ENCODE results near the gene CALY.

Gene CALY

DNA sequence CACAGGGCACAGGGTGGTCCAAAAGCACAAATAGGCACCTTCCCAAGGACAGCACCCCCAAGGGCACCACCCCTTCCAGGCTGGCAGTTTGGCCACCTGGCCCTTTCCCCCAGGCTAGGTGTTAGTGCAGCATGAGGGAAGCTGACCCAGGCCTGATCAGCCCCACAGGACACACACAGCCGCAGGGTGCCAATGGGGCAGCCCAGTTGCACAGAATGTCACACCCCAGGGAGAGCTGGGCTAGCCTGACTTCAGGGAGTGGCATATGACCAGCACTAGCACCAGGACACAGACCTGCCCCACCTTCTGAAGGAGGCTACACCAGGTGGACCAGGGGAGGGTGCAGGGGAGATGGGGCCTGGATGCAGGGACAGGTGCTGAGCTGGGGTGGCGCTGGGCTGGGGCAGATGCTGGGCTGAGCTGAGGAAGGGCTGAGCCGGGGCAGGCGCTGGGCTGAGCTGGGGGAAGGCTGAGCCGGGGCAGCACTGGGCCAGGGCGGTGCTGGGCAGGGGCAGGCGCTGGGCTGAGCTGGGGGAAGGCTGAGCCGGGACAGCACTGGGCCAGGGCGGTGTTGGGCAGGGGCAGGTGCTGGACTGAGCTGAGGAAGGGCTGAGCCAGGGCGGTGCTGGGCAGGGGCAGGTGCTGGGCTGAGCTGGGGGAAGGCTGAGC, 56.2 kb downstream of the CALY start:
- no peak for DNase-seq (ENCODE audit: low read depth in 1 of 2, low spot score in 1 of 2)
- Histone ChIP-seq H3K27ac (replicated peaks) (peak overlapping the region; percentile 90), H3K27me3 (ENCODE audit: insufficient read depth, poor library complexity, severe bottlenecking) (no peaks in the 10 kb centered on the region), H3K4me3 (replicated peaks; ENCODE audit: insufficient read depth, low read length) (no peak overlapping the region)
- TF ChIP-seq, protein P1, sequence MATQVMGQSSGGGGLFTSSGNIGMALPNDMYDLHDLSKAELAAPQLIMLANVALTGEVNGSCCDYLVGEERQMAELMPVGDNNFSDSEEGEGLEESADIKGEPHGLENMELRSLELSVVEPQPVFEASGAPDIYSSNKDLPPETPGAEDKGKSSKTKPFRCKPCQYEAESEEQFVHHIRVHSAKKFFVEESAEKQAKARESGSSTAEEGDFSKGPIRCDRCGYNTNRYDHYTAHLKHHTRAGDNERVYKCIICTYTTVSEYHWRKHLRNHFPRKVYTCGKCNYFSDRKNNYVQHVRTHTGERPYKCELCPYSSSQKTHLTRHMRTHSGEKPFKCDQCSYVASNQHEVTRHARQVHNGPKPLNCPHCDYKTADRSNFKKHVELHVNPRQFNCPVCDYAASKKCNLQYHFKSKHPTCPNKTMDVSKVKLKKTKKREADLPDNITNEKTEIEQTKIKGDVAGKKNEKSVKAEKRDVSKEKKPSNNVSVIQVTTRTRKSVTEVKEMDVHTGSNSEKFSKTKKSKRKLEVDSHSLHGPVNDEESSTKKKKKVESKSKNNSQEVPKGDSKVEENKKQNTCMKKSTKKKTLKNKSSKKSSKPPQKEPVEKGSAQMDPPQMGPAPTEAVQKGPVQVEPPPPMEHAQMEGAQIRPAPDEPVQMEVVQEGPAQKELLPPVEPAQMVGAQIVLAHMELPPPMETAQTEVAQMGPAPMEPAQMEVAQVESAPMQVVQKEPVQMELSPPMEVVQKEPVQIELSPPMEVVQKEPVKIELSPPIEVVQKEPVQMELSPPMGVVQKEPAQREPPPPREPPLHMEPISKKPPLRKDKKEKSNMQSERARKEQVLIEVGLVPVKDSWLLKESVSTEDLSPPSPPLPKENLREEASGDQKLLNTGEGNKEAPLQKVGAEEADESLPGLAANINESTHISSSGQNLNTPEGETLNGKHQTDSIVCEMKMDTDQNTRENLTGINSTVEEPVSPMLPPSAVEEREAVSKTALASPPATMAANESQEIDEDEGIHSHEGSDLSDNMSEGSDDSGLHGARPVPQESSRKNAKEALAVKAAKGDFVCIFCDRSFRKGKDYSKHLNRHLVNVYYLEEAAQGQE (IDR thresholded peaks at IDR 0.05; ENCODE audit: insufficient replicate concordance, low read depth): no peak
- TF ChIP-seq, protein P2, sequence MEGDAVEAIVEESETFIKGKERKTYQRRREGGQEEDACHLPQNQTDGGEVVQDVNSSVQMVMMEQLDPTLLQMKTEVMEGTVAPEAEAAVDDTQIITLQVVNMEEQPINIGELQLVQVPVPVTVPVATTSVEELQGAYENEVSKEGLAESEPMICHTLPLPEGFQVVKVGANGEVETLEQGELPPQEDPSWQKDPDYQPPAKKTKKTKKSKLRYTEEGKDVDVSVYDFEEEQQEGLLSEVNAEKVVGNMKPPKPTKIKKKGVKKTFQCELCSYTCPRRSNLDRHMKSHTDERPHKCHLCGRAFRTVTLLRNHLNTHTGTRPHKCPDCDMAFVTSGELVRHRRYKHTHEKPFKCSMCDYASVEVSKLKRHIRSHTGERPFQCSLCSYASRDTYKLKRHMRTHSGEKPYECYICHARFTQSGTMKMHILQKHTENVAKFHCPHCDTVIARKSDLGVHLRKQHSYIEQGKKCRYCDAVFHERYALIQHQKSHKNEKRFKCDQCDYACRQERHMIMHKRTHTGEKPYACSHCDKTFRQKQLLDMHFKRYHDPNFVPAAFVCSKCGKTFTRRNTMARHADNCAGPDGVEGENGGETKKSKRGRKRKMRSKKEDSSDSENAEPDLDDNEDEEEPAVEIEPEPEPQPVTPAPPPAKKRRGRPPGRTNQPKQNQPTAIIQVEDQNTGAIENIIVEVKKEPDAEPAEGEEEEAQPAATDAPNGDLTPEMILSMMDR (IDR thresholded peaks at IDR 0.05; ENCODE audit: insufficient read depth, low read length): no peak

DNA sequence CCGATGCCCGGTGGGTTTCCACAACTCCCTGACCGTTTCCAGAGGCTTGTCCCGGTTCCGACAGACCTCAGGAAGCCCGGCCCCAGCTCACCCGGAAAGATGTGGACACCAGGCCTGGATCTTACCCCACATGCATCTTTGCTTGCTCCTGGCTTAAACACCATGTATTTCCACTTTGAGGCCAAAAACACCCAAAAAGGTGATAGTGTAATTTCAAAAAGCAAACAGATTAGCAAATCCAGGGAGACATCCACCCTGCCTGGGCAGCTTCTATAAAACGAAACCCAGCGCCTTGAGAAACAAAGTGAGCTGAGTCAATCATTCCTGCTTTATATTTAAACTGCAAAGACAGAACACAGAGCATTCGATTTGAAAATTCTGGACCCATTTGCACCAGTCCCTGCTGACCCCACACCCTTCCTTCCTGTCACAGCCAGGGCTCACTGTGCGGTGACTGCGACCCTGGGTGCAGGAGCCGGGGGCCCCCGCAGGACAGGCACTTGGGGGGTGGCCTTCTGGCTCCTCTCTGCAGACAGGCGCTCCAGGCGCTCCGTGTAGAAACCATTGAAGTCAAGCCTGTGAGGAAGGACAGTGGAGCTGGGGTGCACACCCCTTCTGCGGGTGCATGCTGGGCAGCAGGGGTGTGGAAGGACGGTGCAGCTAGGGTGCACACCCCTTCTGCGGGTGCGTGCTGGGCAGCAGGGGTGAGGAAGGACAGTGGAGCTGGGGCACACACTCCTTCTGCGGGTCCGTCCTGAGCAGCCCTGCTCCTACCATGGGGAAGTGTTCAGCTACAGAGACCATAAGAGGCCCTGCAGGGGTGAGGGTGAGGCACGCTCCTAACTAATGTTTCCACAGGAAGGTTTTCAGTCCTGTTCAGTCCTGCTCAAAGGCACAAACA, 57.1 kb downstream of the CALY start:
- TF ChIP-seq GABPA (IDR thresholded peaks at IDR 0.05; ENCODE audit: low read depth) (no peak), SPI1 (IDR thresholded peaks at IDR 0.05; ENCODE audit: borderline replicate concordance, low read depth) (peak; percentile 82), POLR2AphosphoS5 (IDR thresholded peaks at IDR 0.05; ENCODE audit: low read depth) (peak; percentile 55; the same call in 1 of the 2 replicates)
- peak; percentile 90 to 92 for DNase-seq (ENCODE audit: low read depth in 1 of 2, low spot score in 1 of 2)
- Histone ChIP-seq H3K27ac (replicated peaks) (peak overlapping the region; percentile 90), H3K27me3 (ENCODE audit: insufficient read depth, poor library complexity, severe bottlenecking) (no peaks in the 10 kb centered on the region), H3K4me3 (replicated peaks; ENCODE audit: insufficient read depth, low read length) (no peak overlapping the region)

DNA sequence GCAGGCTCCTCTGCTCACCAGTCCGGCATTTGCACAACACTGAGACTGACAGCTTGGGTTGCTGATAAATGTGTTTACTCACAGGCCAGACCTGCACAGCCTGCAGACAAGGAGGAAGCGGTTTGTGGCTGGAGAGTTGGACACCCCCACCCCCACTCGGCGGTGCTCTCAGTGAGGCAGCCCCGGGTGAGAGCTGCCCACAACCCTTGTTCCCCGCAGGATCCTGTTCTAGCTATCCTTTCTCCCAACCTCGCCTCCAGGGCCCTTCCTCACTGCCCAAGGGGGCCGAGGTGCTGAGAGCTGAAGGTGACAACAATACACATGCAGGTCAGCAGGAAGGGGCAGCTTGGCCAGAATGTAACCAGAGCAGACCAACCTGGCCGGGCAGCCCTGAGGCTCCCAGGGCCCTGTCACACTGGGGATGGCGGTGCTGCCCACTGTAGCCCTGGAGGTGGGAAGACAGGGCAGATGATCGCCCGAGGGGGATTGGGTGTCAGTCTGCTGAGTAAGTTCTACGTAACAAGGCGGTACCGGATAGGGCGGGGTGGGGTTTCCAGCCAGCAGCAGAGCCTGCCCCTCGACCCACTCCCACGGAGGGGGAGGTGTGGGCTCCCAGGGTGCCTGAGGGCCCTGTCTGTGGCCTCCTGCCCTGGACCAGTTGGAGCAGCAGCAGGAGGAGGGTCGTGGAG, 58.0 kb downstream of the CALY start:
- Histone ChIP-seq H3K27ac (replicated peaks) (peak overlapping the region; percentile 90), H3K27me3 (ENCODE audit: insufficient read depth, poor library complexity, severe bottlenecking) (no peaks in the 10 kb centered on the region), H3K4me3 (replicated peaks; ENCODE audit: insufficient read depth, low read length) (no peak overlapping the region)
- no peak for TF ChIP-seq GABPA (IDR thresholded peaks at IDR 0.05; ENCODE audit: low read depth)
- peak; percentile 95 for TF ChIP-seq POLR2AphosphoS5 (IDR thresholded peaks at IDR 0.05; ENCODE audit: low read depth)
- TF ChIP-seq, protein P2 (IDR thresholded peaks at IDR 0.05; ENCODE audit: insufficient read depth, low read length): no peak
- TF ChIP-seq, protein P1 (IDR thresholded peaks at IDR 0.05; ENCODE audit: insufficient replicate concordance, low read depth): no peak
- peak; percentile 69 for TF ChIP-seq SPI1 (IDR thresholded peaks at IDR 0.05; ENCODE audit: borderline replicate concordance, low read depth)
- DNase-seq (ENCODE audit: low read depth in 1 of 2, low spot score in 1 of 2): peak; percentile 83 to 98
